Lung (tissue), 12 donors: ENCODE measurements around the gene TEAD4. TPM values are rescaled to one million over a fixed set of nuclear protein-coding genes. Genes with fewer than 3 reads are reported as not detected.

Experiments used
- ATAC-seq: fragments of 200-7000 bp; cut with Tn5 transposase; one replicate; pipeline ENCODE4 v1.9.1; 2020; ENCODE audit warnings: moderate number of reproducible peaks; ENCODE audit not compliant: insufficient read depth, low FRiP score
- DNase-seq, 3 donors: peaks; one replicate each; pipeline ENCODE4 v3.0.0-alpha.2; 2013 to 2017
- H3K27ac ChIP-seq, 2 donors: one replicate each; pipeline ENCODE4 v1.5.1; 2013; ENCODE audit warnings: mild to moderate bottlenecking in 2 of 2, moderate library complexity in 2 of 2, control low read depth in 1 of 2, inconsistent platforms in 1 of 2, low read depth in 1 of 2, low read length in 1 of 2
- H3K27me3 ChIP-seq, 3 donors: one replicate each; pipeline ENCODE4 v1.5.1; 2013; ENCODE audit warnings: low read length in 2 of 3; ENCODE audit not compliant: control insufficient read depth in 3 of 3, insufficient read depth in 3 of 3
- H3K36me3 ChIP-seq, 4 donors: one replicate each; pipeline ENCODE4 v1.5.1; 2013; ENCODE audit warnings: low read length in 4 of 4, mild to moderate bottlenecking in 1 of 4, moderate library complexity in 1 of 4; ENCODE audit not compliant: control insufficient read depth in 4 of 4, insufficient read depth in 4 of 4
- H3K4me1 ChIP-seq, 5 donors: one replicate each; pipeline ENCODE4 v1.5.1; 2013; ENCODE audit warnings: low read length in 5 of 5, mild to moderate bottlenecking in 2 of 5, moderate library complexity in 1 of 5; ENCODE audit not compliant: control insufficient read depth in 5 of 5, insufficient read depth in 5 of 5
- H3K4me3 ChIP-seq: one replicate; pipeline ENCODE4 v1.5.1; 2013; ENCODE audit warnings: mild to moderate bottlenecking, control low read depth, moderate library complexity
- H3K9ac ChIP-seq, 2 donors: one replicate each; pipeline ENCODE4 v1.5.1; 2013; ENCODE audit warnings: low read length in 2 of 2, control low read depth in 1 of 2; ENCODE audit not compliant: insufficient read depth in 1 of 2
- H3K9me3 ChIP-seq, 4 donors: one replicate each; pipeline ENCODE4 v1.5.1; 2013; ENCODE audit warnings: low read length in 3 of 4, mild to moderate bottlenecking in 1 of 4, moderate library complexity in 1 of 4; ENCODE audit not compliant: control insufficient read depth in 4 of 4, insufficient read depth in 3 of 4
- CTCF ChIP-seq: IDR thresholded peaks from 2 replicates; pipeline ENCODE4 v1.5.1; 2012; ENCODE audit warnings: mild to moderate bottlenecking; ENCODE audit errors: control extremely low read depth, extremely low read depth
- WGBS, 2 donors: extraction: QIAGEN DNeasy Blood & Tissue Kit; methylation state at CpG; one replicate each; pipeline ENCODE4 v1.1.7; 2013; 5-methylcytosine and 5-hydroxymethylcytosine counted together
- polyA plus RNA-seq, 2 donors: library from polyadenylated mRNA; stranded (reverse); fragments of 200-250 nt; gene quantifications; one replicate each; pipeline ENCODE4 v1.2.1, GENCODE V29; 2013
- total RNA-seq, 2 donors: library from RNA; depleted of rRNA in 1 of 2; stranded (reverse); fragments of >200 nt in 1 of 2; gene quantifications; one replicate each; pipeline ENCODE4 v1.2.1, GENCODE V29; 2014 to 2021
- donor health status: control.
- donor health status: control.
- donor health status: Bipolar disorder and iron deficiency.
- donor health status: healthy.
- donor health status: DM: yes; HTN: yes; CAD: no.

Gene TEAD4
- total and polyA plus RNA-seq, 4 donors = 7.1 to 36.3 (median 28.8) TPM

- Histone ChIP-seq H3K36me3 (no peaks in the 10 kb centered on the region), H3K9ac (no peak overlapping the region), H3K9me3 (no peaks in the 10 kb centered on the region), H3K4me3 (peak overlapping the region; percentile 72), H3K4me1 (peaks cover 0 to 18% (median 13%) of the 10 kb centered on the region in 5 donors), H3K27ac (peak overlapping the region in 1 of 2 donors; percentile 97), H3K27me3 (peaks cover 0 to 25% (median 0%) of the 10 kb centered on the region in 3 donors)
- no peak for ATAC-seq
- WGBS, 2 donors = 13% methylated on average over 18 of the region's 18 CpGs
- peak in 1 of 3 donors; percentile 18 for DNase-seq
- TF ChIP-seq CTCF = no peak
These were observed 1.3 kb downstream of the TEAD4 start for GRCh38 chr12:2960390-2960956.

GRCh38 chr12:2960996-2961616, 1.9 kb downstream of the TEAD4 start:
- DNase-seq (peak in 1 of 3 donors; percentile 7), ATAC-seq (no peak)
- Histone ChIP-seq H3K4me3 (peak overlapping the region; percentile 72), H3K9me3 (no peaks in the 10 kb centered on the region), H3K27me3 (peaks cover 0 to 23% (median 0%) of the 10 kb centered on the region in 3 donors), H3K9ac (no peak overlapping the region), H3K27ac (peak overlapping the region in 1 of 2 donors; percentile 97), H3K4me1 (peaks cover 0 to 18% (median 13%) of the 10 kb centered on the region in 5 donors), H3K36me3 (no peaks in the 10 kb centered on the region)
- 46 to 49% methylated on average over 10 of the region's 10 CpGs for WGBS, 2 donors
- TF ChIP-seq CTCF = no peak

GRCh38 chr12:2961705-2962104, 2.5 kb downstream of the TEAD4 start:
- WGBS, 2 donors = 70 to 76% methylated on average over 5 of the region's 5 CpGs
- no peaks in the 10 kb centered on the region for H3K9me3 ChIP-seq
- H3K4me1 ChIP-seq = peaks cover 0 to 18% (median 13%) of the 10 kb centered on the region in 5 donors
- ATAC-seq (no peak), DNase-seq (no peak)
- H3K9ac ChIP-seq = no peak overlapping the region
- no peak for TF ChIP-seq CTCF
- peaks cover 0 to 21% (median 0%) of the 10 kb centered on the region in 3 donors for H3K27me3 ChIP-seq
- no peak overlapping the region for H3K4me3 ChIP-seq
- H3K36me3 ChIP-seq = no peaks in the 10 kb centered on the region
- peak overlapping the region in 1 of 2 donors; percentile 35 for H3K27ac ChIP-seq
